ENCODE measurements around the gene CFAP65.

CFAP65 gene

DNA sequence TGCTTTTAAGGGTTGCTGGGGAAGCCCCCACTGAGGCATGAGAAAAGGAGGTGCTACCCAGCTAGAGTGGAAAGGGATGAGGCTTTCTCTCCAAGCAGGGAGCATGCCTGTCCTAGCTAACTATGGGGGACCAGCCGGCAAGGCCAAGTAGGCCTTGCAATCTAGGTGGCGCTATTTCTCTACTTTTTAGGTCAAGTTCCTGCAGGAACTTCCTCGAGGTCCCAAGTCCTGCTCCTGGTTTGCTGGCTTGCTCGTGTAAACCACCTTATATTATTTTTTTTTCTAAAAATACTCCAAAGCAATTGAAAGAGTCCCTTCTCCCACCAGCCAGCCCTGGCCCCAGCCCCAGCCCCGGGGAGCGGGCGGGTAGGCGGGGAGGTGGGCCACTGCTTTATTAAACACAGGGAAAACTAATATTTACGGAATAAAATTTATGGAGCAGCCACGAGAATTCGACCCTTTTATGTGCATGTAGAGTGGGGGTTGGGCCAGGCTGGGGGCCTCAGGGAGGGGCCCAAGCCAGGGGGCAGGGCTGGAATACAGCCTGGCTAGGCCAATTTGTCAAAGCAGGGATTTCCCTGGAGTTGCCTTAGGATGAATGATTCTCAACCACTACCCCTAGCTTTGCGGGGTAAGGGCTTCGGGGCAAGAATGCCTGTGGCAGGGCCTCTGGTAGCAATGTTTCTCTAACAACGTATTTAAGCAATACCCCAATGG is 32.3 kb upstream of the CFAP65 start:
- no peak overlapping the region for H3K4me3 ChIP-seq (ENCODE audit: low read depth, low read length)
- TF ChIP-seq, protein P1, sequence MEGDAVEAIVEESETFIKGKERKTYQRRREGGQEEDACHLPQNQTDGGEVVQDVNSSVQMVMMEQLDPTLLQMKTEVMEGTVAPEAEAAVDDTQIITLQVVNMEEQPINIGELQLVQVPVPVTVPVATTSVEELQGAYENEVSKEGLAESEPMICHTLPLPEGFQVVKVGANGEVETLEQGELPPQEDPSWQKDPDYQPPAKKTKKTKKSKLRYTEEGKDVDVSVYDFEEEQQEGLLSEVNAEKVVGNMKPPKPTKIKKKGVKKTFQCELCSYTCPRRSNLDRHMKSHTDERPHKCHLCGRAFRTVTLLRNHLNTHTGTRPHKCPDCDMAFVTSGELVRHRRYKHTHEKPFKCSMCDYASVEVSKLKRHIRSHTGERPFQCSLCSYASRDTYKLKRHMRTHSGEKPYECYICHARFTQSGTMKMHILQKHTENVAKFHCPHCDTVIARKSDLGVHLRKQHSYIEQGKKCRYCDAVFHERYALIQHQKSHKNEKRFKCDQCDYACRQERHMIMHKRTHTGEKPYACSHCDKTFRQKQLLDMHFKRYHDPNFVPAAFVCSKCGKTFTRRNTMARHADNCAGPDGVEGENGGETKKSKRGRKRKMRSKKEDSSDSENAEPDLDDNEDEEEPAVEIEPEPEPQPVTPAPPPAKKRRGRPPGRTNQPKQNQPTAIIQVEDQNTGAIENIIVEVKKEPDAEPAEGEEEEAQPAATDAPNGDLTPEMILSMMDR (IDR thresholded peaks at IDR 0.05; ENCODE audit: borderline replicate concordance, insufficient read depth, low read depth, low read length): peak; percentile 77

DNA sequence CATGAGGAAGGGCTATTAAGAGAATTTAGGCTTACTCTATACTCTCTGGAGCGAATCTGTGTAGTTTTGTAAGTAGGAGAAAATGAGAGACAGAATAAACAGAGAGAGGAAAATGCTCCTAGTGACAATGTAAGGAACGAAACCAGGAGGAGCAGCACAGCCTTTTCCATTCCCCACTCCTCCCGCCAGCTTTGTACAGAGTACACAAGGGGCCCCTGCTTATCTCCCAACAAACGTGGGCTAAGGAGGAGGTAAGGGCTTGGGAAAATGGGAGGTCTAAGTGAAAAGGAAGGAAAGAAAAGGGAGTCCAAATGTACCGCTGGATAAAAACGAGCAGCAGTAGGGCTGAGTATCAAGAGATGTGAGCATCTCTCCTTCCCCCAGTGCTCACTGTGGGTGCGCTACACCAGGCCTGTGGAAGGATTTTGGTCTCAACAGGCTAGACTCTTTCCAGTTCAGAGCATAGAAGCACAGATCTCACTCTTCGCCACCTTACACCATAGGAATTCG is 31.5 kb upstream of the CFAP65 start:
- TF ChIP-seq, protein P1 (IDR thresholded peaks at IDR 0.05; ENCODE audit: borderline replicate concordance, insufficient read depth, low read depth, low read length): no peak

GRCh38 chr2:219071131-219071816 is 30.0 kb upstream of the CFAP65 start:
- TF ChIP-seq, protein P1 (IDR thresholded peaks at IDR 0.05; ENCODE audit: borderline replicate concordance, insufficient read depth, low read depth, low read length): no peak
- no peak overlapping the region for H3K4me3 ChIP-seq (ENCODE audit: low read depth, low read length)

More for the DNA sequence above, 31.5 kb upstream of the CFAP65 start:
- H3K4me3 ChIP-seq (ENCODE audit: low read depth, low read length): no peak overlapping the region

GRCh38 chr2:219065484-219065883 is 24.2 kb upstream of the CFAP65 start:
- no peak overlapping the region for H3K4me3 ChIP-seq (ENCODE audit: low read depth, low read length)
- TF ChIP-seq, protein P1 (IDR thresholded peaks at IDR 0.05; ENCODE audit: borderline replicate concordance, insufficient read depth, low read depth, low read length): no peak

- no peak overlapping the region for H3K4me3 ChIP-seq (ENCODE audit: low read depth, low read length)
- TF ChIP-seq, protein P1 (IDR thresholded peaks at IDR 0.05; ENCODE audit: borderline replicate concordance, insufficient read depth, low read depth, low read length): no peak
These were observed 20.8 kb upstream of the CFAP65 start for GRCh38 chr2:219062081-219062480.

DNA sequence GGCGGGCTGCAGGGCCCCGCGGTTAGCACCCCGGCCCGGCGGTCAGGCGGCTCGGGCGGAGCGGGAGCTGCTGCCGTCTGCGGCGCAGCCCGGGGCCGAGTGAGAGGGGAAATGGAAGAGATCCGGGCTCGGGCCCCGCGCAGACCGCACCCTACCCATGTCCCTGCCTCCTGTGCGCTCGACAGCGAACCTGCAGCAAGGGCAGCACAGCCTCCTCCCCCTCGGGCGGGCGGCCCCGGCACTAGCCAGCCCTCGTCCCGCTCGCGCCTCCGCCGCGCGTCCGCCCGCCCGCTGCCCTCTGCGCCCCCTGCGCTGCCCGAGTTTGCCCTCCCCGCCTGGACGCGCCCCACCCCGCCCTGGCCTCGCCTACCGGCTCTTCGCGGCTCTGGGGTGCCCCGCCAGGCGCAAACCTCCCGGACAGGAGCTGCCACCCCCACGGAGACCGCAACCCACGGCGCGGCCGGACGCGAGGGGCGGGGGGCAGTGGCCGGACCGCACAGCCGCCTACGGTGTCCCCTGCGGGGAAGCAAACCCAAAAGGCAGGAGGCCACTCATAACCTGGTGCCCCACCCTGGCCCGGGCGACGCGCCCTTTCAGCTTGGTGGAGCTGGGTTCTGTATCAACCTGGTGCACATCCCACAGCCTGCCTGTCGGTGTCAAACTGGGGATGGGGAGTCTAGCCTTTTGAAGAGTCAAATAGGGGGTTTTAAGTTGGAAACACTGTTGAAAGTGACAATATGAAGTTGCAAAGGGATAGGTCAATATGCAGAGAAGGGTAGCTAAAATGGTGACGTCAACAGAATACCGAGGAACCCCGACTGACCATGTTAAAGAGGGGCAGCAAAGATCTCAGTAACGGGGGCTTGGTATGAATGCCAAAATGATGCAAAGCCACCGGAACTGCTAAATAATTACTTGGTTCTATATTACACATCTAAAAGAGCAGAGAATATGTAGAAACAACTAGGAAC is 19.8 kb upstream of the CFAP65 start, which contains the start of gene IHH:
TSS of gene IHH (minus strand) at position 101 of the 971 bp plus-strand sequence. CDS start 454 bp downstream, outside the sequence.
- TF ChIP-seq, protein P1 (IDR thresholded peaks at IDR 0.05; ENCODE audit: borderline replicate concordance, insufficient read depth, low read depth, low read length): no peak
- no peak within 1 kb of the TSS for H3K4me3 ChIP-seq (ENCODE audit: low read depth, low read length)

Data from GM12875 (cell line).